Muscle of back (tissue), 11 donors: ENCODE data around the gene GALNTL6. TPM values are rescaled to one million over a fixed set of nuclear protein-coding genes. Genes with fewer than 3 reads are reported as not detected.

Experiments used
- DNase-seq, 3 donors: peaks; one replicate each; pipeline versions ENCODE4 v3.0.0 to v3.0.0-alpha.2; 2013
- polyA plus RNA-seq, 10 donors: library from polyadenylated mRNA; unstranded; fragments of 120-200 nt; gene quantifications; one replicate each; pipeline ENCODE4 v1.2.1, GENCODE V29; 2013; ENCODE audit not compliant: insufficient read length in 10 of 10

Gene GALNTL6
- polyA plus RNA-seq, 10 donors = 0.29 to 2.2 (median 1.2) TPM; not detected in 1

DNA sequence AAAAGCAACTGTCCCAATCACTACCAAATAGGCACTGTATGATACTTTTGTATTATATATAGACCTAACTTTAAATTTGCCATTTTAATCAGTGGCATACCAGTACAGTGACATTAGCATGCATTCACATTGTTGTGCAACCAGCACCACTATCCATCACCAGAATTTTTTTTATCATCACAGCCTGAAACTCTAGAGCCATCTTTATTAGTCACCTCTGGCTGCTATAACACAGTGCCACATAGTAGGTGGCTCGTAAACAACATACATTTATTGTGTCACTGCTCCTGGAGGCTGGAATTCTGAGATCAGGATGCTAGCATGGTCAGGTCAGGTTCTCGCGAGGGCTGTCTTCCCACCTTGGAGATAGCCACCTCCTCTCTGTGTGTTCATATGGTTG lies 1167.0 kb downstream of the GALNTL6 start:
- no peak for DNase-seq

DNA sequence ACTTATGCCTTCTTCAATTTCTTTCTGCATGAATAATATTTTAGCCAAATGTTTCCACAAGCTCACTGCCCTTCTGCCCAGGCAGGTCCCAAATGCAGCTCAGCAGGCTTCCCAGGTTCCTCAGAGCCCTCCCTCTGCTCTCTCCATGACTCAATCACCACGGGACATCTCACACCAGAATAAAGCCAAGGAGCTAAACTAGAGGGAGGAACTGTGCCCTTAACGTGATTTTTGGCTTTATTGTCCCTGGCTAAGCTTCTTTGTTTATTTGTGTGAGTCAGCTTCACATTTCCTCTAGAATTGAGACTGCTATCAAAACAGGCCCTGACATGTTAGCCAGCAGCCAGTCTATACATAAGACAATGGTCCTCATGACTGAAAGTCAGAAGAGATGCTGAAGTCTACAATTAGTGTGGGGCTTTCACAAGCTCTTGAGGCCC lies 1169.0 kb downstream of the GALNTL6 start:
- peak in 1 of 3 donors; percentile 12 for DNase-seq

DNA sequence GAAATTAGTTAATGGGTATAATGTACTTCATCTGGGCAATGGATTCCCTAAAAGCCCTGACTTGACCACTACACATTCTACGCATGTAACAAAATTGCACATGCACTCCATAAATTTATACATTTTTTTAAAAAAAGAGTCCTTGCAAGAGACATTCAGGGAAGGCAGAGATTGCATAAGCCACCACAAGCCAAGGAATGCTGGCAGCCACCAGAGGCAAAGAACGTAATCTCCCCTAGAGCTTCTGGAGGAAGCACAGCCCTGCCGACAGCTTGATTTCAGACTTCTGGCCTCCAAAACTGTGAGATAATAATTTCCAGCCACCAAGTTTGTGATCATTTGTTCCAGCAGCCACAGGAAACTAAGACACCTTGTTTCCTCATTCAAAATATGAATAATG lies 1169.8 kb downstream of the GALNTL6 start:
- no peak for DNase-seq

DNA sequence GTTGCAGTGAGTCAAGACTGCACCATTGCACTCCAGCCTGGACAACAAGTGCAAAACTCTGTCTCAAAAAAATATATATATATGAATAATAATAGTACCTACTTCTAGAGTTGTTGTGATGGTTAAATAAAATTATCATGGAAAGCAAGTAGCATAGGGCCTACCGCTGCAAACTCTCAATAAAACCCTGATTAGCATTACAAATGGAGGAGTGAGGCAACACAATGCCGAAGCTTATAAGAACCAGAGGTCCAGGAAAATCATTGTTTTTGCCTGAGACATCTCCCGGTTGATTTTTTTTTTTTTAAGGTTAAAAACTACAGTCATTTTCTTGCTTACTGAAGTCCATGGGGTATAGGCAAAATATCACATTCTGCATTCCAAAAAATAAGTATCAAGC lies 1170.4 kb downstream of the GALNTL6 start:
- no peak for DNase-seq

DNA sequence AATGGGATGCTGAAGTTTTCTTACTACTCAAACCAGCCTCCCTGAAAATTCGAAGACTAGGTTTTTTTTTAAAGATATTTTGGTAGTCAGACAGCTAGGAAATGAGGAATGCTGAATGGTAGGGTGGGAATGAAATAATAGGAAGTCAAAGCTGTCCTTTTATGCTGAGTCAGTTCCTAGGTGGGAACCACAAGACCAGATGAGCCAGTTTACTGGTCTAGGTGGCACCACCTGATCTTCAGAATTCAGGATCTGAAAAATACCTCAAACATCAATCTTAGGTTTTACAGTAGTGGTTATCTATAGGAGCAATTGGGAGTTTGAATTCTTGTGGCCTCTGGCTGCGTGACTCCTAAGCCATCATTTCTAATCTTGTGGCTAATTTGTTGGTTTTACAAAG lies 1172.3 kb downstream of the GALNTL6 start:
- DNase-seq = no peak

DNA sequence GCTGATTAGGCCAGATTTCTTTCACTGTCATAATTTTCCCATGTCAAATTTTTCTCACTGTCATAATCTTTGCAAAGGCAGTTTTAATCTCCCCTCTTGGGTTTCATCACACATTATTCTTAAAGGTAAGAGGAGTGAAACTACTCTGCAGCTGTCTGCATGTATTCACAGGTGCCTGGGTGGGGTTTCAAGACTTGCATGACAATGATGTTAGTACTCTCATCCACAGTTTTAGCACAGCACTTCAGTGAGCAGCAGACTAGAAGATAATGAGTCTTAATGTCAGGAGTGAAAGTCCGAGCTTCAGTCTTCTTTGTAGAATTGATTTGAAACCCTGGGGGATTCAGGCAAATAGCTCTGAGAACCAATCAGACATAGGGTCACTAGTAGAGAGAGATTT lies 1172.9 kb downstream of the GALNTL6 start:
- no peak for DNase-seq

DNA sequence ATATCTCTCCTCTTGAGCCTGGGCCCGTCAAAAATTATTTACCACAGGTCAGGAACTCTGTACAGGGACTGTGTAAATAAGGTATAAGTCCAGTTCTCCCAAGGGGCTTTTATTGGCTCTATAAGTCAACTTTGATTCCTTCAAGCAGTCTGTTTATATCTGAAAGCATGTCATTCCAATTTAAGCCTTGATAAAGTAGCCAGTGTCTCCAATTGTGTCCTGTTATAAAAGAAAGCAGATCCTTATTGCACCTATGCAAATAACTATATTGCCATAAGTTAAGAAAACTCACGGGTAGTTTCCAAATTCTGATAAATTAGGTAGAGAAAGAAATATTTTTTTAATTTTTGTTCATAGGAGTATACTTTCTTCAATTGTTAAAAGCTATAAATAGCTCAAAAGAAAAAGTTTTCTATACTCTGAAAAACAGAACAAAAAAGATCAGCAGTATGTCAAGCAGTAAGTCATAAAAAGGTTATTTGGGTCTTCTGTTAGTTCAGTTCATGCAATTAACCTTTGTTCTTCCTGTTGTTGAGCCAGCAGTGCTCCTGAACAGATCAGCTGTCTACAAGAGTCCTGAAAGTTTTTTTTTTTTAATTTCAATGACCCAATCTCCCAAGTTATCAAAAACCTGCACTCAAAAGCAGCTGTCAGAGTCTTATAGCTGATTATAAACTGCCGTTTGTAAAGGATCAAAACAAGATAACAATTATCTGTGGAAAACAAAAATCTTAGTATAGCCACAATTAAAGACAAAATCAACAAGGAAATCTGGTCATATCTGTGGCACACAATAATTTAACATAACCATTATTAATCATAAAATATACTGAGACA lies 1177.0 kb downstream of the GALNTL6 start:
- DNase-seq = no peak

DNA sequence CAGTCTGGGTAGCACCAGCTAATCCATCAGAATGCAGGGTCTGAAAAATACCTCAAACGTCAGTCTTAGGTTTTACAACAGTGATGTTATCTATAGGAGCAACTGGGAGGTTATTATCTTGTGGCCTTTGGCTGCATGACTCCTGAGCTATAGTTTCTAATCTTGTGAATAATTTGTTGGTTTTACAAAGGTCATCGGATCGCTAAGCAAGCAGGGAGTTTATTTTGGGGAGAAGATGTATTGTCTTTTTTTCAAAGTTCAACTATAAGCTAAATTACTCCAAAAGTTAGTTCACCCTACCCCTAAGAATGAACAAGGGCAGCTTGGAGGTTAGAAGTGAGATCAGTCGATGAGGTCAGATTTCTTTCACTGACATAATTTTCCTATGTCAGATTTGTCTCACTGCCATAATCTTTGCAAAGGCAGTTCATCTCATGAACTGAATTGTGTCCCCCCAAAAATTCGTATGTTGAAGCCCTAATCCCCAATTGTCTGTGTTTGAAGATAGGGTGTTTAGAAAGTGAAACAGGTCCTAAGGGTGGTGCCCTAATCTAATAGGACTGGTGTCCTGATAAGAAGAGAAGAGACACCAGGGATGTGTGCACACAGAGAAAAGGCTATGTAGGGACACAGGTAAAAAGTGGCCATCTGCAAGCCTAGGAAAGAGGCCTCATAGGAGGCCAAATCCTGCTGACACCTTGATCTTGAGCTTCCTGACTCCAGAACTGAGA lies 1179.6 kb downstream of the GALNTL6 start:
- no peak for DNase-seq

DNA sequence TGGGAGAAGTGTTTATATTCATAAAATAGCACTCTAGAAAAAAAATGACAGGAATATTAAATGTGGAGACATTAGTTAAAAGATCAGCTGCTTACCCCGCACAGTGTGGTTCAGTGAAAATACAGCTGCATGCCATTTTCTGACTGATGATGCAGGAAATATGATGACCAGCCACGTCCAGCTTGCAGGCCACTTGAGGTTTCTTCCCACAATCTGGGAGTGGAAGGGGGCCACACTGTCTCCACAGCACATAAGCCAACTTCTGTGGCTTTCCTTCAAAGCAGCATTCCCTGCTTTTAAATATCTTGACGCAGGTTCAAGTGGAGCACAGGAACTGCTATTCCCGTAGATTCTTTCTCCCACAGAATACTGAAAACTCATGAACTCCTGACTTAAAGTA lies 1182.0 kb downstream of the GALNTL6 start:
- peak in 2 of 3 donors; percentile 16 to 25 for DNase-seq

DNA sequence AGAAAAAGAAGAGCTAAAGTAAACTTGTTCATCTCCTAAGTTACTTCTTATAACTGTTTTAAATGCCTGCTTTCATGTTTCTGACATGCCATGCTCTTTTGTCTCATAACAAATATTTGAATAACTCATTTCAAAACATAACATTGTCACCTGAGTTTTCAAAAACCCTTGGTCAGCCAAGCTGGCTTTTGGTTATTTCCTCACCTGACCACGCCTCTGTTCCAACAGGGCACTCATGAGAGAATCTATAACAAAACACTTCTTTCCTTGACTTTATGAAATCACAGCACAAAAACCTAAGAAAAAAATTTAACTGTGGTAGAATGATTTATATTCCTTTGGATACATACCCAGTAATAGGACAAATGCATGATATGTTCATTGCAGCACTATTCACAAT lies 1182.5 kb downstream of the GALNTL6 start:
- DNase-seq = no peak

DNA sequence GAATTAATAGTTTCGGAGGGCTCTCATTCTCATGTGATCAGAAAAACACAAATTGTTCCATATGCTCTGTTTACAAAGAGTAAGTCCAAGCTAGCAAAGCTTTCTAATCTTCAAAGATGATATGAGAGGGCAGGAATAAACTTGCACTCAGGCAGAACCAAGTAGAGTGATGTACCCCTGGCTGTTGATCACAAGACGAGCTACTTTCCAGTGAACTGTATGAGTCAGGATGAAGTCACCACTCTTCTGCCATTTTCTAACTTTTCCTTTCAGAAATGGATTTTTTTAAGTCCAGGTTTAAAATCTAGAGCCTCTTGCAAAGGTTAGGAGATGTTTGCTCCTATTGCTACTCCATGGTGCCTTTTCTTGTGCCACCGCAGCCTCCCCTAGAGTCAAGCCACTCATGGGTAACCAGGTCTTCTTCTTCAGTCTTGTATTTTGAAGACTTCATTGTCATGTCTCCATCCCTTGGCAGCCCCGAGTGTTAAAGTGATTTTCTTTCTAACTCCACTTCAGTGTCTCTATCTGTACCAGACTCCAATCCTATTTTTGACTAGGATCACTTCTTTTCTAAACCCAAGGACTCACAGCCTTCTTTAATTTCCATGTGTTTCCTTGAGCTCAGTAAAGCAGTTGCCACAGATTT lies 1183.5 kb downstream of the GALNTL6 start:
- peak in 1 of 3 donors; percentile 22 for DNase-seq

DNA sequence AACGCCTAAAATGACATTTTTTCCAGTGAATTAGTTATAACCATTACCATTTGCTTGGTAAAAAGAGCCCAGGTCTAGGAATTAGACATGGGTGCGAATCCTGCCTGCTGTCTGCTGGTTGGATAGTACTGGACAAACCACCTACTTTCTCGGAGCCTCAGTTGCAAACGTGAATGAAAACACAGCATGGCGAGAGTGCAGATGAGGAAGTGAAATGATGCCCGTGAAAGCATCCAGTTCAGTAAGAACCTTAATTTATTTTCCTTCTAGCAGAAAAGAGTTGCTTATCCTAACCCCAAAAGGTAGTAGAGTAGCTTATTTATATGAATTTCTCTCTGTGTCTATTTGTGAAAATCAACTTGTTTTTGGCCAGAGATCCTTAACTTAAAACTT lies 1184.0 kb downstream of the GALNTL6 start:
- DNase-seq = no peak

DNA sequence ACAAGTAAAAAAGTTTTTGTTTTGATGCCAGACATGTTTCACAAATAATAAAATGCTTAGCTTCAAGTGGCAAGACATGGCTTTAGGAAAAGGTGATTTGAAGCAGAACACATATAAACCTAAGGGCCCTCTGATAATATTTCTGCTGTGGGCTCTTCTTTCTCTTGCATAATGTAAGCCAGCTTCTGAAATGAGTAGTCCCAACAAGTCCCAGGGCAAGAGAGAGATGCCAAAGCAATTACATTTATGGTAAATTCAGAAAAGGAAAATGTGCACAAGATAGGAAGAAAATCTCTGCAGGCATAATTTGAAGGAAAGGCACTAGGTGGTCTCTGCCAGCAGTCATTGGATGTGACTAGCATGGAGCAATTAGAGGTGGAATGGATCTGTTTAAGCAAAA lies 1184.7 kb downstream of the GALNTL6 start:
- no peak for DNase-seq

DNA sequence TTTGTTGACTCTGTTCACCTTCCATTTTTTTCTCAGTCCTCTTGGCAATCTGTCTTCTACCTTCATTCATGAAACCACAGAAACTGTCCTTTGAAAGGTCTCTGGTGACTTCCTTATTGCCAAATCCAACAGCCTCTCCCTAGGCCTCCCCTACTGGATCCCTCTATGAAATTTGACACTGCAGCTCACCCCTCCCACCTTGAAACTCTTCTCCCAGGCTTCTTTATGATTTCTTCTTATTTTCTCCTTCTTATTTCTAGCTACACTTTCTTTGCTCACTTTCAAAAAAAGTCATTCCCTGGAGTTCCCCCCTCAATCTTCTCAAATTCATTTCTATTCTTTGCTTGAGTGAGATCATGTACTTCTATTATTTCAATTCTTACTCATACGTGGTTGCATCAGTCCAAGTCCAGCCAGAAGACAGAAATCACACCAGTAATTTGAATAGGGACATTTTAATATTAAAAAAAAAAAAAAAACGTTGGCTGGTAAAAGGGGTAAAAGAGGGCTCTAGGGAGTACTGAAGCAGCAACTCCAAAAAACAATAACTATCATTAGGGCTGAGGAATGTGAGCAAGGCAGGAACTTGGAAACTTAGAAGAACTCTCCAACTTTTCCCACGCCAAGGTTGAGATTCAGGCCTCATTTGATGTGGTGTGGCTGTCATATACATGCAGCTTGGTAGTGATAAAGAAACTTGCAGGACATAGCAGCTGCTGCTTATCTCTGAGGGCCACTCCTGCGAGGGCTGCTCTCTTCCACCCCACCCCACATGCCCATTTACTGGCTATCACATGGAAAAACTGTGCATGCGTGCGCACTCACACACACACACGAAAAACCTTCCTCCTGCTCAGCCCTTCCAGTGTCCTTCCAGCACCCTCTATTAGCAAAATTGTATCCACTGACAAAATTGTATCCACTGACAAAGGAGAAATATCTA lies 1185.6 kb downstream of the GALNTL6 start:
- peak; percentile 40 to 59 (median 51) for DNase-seq

DNA sequence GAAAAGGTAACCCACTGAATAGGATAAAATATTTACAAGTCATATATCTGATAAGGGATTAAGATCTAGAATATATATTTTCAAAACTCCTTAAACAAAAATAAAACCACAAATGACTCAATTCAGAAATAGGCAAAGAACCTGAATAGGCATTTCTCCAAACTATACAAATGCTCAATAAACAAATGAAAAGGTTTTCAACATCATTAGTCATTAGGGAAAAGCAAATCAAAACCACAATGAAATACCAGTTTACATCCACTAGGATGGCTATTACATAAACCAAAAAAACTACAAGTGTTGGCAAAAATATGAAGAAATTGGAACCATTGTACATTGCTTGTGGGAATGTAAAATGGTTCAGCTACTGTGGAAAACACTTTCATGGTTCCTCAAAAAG lies 1188.4 kb downstream of the GALNTL6 start:
- DNase-seq = peak in 1 of 3 donors; percentile 18

DNA sequence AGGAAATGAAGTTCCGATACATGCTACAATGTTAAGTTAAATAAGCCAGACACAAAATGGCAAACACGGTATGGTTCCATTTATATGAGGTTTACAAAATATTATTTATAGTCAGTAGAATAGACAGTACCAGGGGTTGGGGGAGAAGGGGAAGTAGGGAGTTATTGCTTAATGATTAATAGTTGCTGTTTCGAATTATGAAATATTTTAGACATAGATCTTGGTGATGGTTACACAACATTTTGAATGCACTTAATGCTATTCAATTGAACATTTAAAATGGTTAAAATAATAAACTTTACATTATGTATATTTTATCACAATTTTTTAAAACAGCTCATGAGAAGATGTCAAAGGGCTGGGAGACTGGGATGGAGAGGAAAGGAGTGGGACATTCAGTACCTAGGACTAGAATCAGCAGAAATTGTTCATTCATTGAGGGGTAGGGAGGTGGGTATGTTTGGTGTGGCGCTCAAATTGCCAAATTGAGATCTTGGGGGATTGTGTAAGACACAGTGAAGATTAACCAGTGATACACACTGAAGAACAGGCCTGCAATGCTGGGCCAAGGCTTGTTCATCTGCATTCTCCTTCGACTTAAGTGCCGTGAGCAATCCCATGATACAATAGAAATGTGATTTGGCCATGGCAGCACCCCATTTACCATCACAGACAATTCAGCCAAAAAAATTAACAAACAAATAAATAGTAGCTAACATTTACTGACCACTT lies 1189.8 kb downstream of the GALNTL6 start:
- no peak for DNase-seq

DNA sequence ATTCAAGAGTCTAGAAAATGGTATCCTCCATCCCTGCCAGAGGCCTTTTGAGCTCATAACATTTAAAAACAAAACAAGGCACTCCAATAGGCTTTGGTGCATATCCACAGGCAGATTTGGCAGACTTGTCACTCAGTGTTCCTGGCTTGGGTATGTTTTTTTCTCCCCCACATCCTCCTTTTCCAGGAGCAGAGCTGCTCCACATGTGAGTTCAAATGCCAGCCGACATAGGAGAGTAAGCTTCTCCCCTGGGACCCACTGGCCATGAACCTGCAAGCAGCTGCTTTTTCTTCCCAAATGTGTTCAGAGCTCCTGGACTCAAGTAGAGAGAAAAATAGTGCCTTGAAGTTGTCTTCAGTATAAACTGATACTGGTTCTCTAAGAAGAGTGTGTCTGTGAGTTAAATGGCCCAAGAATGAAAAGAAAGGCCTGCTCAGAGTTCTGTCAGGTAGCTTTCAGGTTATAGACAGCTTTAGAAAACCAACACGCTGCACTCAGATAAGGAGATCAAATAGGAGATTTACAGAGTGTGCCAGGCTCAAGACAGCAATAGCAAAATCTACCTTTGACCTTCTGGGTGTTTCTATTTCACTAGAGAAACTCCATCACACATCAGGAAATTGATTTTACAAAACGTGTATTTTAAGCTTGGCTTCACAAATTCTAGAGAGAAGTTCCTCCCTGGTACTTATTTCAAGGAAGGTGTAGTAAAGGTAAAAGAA lies 1192.9 kb downstream of the GALNTL6 start:
- DNase-seq = no peak

DNA sequence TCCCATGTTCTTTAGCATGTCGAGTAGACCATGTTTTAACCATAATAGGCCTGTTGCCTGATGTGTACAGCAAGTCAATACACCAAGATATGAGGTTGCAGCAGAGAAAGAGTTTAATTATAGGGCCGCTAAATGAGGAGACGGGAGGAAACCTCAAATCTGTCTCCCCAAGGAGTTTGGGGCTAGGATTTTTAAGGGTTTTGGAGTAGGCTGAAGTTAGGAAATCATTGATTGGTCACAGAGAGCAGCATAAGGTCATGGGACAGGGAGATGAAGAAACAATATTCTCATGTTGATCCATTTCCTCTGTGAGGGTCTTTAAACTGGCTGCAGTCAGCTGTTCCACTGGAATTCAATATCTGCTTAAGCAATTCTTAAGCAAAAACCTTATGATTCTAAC lies 1195.2 kb downstream of the GALNTL6 start:
- DNase-seq = no peak

DNA sequence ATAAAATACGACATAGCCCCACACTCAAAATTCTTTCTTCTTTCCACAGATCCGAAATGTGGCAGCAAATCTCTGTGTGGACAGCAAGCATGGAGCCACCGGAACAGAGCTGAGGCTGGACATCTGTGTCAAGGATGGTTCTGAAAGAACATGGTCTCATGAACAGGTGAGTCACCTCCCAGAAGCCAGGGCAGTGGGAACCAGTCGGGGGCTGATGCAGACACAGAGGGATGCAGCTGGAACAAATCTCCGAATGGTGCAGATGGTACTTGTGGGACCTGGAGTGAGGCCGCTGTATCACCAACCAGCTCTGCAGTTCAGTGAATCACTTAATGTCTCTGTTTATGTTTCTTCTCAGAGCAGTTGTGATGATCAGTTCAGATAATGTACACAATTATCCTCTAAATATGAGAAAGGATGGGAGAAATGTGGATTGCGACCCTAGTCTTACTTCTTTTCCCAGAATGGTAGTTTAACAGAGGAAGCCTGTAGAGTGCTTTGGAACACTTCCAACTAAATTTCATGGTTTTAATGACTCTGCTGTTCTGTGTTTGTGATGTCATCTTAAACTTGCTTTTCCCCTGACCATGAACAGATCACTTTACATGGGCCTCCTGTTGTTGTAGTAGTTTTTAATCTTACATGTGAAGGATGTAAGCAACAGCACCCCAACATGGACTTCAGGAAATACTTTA lies 1196.1 kb downstream of the GALNTL6 start:
- DNase-seq = no peak
